Skeletal muscle tissue (tissue), 4 donors: ENCODE results near the gene CHCHD4. TPM values are rescaled to one million over a fixed set of nuclear protein-coding genes. Genes with fewer than 3 reads are reported as not detected.
"Not testable (repeated sequence)": the region's sequence is repeated elsewhere in the genome, so short reads cannot be mapped to it uniquely, and the experiment has no call there.

ENCODE experiments used
- H3K27ac ChIP-seq: one replicate; pipeline ENCODE4 v1.7.0; 2013; ENCODE audit warnings: mild to moderate bottlenecking, low read depth, low read length, inconsistent platforms
- H3K27me3 ChIP-seq, 3 donors: one replicate each; pipeline ENCODE4 v1.7.0; 2013; ENCODE audit warnings: low read length in 3 of 3; ENCODE audit not compliant: control insufficient read depth in 3 of 3, insufficient read depth in 3 of 3
- H3K36me3 ChIP-seq, 3 donors: one replicate each; pipeline ENCODE4 v1.7.0; 2013; ENCODE audit warnings: low read length in 3 of 3; ENCODE audit not compliant: control insufficient read depth in 3 of 3, insufficient read depth in 3 of 3
- H3K4me1 ChIP-seq, 3 donors: one replicate each; pipeline ENCODE4 v1.7.0; 2013; ENCODE audit warnings: low read length in 3 of 3, mild to moderate bottlenecking in 3 of 3; ENCODE audit not compliant: control insufficient read depth in 3 of 3, insufficient read depth in 3 of 3
- H3K4me3 ChIP-seq, 3 donors: one replicate each; pipeline ENCODE4 v1.7.0; 2013; ENCODE audit warnings: low read length in 3 of 3
- H3K9ac ChIP-seq, 3 donors: one replicate each; pipeline ENCODE4 v1.7.0; 2013; ENCODE audit warnings: low read length in 3 of 3, mild to moderate bottlenecking in 3 of 3, moderate library complexity in 2 of 3, low read depth in 1 of 3
- H3K9me3 ChIP-seq, 3 donors: one replicate each; pipeline ENCODE4 v1.7.0; 2013; ENCODE audit warnings: low read length in 3 of 3; ENCODE audit not compliant: control insufficient read depth in 3 of 3
- total RNA-seq: library from RNA; depleted of rRNA; stranded (reverse); fragments of >200 nt; gene quantifications from one replicate; pipeline ENCODE4 v1.2.3, GENCODE V29; 2014
- donor health status: Osteomylitis.

Gene CHCHD4
- total RNA-seq, 1 donor from 2014 or later = 12.5 TPM

DNA sequence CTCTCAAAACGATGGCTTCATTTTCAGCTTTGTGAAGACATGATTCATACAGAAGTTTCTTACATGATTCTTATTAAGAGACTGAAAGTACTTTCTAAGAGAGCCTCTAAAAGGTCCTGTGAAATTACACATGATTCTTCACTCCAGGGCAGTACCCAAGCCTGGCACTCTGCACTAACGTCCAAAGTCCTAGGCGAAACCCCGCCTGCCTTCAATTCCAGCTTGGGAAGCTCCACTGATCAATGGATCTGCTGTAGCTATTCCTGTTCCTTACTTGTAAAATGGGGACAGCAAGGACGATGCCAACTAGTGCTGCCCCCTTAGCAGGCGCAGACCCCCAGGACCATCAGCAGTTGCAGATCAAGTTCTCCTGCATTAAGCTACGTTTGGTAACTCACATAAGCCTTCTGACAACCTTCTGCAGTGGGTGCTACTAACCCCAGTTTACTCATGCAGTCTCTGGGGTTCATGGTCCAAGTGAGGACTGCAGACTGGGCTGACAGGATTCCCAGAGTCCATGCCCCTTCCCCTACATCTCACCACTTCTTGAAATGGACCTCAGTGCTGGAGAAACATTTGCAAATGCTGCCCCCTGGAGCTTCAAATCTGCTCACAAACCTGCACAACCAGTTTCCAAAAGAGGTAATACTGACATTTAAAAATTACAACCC is 10.6 kb downstream of the CHCHD4 start:
- no peaks in the 10 kb centered on the region for H3K27me3 ChIP-seq
- no peaks in the 10 kb centered on the region for H3K9me3 ChIP-seq
- peaks cover 37 to 57% (median 39%) of the 10 kb centered on the region in 3 donors for H3K36me3 ChIP-seq
- H3K27ac ChIP-seq = no peak overlapping the region
- no peak overlapping the region for H3K4me3 ChIP-seq
- no peak overlapping the region for H3K9ac ChIP-seq
- H3K4me1 ChIP-seq = peaks cover 0 to 4% (median 0%) of the 10 kb centered on the region in 3 donors

DNA sequence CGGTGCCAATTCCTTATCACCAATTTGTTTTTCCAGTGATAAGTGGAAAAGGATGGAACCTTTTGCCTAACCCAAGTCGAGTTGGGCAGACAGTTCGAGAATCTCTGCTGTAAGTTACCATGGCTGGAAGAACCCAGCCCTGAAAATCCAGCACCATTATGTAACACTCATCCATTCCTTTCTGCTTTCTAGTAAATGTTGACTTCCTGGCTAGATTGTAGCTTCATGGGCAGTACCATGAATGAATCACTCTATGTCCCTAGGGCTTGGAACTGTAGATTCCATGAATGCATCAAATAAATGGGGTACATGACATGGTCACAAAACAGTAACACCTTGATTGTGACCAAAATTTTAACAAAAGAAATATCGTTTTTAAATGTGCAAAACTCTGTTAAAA is 14.0 kb downstream of the CHCHD4 start:
- H3K27me3 ChIP-seq = no peaks in the 10 kb centered on the region
- H3K36me3 ChIP-seq = peaks cover 27 to 45% (median 31%) of the 10 kb centered on the region in 3 donors
- H3K9me3 ChIP-seq = no peaks in the 10 kb centered on the region
- H3K27ac ChIP-seq = no peak overlapping the region
- H3K4me3 ChIP-seq = no peak overlapping the region
- no peak overlapping the region for H3K9ac ChIP-seq
- no peaks in the 10 kb centered on the region for H3K4me1 ChIP-seq

DNA sequence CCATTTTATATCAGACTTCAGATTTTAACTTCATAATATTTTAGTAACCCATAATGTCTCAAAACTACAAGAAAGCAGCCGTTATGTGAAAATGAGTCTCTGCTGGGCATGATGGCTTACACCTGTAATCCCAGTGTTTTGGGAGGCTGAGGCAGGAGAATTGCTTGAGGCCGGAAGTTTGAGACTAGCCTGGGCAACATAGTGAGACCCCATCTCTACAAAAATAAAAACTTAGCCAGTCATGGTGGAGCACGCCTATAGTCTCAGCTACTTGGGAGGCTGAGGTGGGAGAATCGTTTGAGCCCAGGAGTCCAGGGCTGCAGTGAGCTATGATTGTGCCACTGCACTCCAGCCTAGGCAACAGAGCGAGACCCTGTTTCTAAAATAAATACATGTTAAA is 14.8 kb downstream of the CHCHD4 start:
- not testable (repeated sequence) for H3K27ac ChIP-seq, H3K27me3 ChIP-seq
- H3K36me3 ChIP-seq = peaks cover 19 to 36% (median 23%) of the 10 kb centered on the region in 3 donors

DNA sequence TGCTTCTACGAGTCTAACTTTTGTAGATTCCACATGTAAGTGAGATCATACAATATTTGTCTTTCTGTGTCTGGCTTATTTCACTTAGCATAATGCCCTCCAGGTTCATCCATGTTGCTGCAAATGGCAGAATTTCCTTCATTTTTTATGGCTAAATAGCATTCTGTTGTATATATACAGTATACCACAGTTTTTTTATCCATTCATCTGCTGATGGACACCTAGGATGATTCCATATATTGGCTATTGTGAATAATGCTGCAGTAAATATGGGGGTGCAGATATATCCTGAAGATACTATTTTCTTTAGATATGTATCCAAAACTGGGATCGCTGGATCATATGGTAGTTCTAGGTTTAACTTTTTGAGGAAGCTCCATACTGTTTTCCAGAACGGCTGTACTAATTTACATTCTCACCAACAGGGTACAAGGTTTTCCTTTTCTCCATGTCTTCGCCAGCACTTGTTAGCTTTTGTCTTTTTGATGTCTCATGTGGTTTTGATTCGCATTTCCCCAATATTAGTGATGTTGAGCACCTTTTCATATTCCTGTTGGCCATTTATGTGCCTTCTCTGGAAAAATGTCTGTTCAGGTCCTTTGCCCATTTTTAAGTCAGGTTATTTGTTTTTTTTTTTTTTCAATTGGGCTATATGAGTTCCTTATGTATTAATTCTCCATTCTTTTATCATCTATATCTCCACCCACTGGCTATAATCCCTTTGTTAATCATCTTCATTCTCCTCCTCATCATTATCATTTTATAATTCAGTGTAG is 26.9 kb downstream of the CHCHD4 start:
- Histone ChIP-seq H3K27me3 (no peaks in the 10 kb centered on the region), H3K9ac (no peak overlapping the region), H3K9me3 (no peaks in the 10 kb centered on the region), H3K4me1 (no peaks in the 10 kb centered on the region), H3K36me3 (no peaks in the 10 kb centered on the region), H3K27ac (no peak overlapping the region), H3K4me3 (no peak overlapping the region)

More for the DNA sequence above, 14.8 kb downstream of the CHCHD4 start:
- not testable (repeated sequence) for H3K9ac ChIP-seq, H3K4me1 ChIP-seq, H3K9me3 ChIP-seq, H3K4me3 ChIP-seq

DNA sequence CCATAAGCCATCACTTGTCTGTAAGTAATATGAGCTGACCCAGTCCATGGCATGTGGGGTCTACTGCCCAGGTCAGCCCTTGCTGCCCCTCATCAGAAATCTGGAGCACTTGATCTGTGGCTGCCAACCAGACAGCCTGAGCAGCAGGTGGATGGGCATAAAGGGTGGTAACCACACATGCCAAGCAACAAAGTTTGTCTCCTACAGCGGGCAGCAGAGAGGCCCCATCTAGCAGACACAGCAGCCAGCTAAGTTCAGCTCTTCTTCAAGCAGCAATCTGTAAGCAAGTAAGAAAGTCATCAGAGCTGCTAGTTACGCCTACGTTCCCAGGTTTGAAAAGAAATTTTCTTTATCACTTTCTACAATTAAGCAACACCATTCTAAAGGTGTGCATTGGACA is 27.9 kb downstream of the CHCHD4 start:
- H3K4me3 ChIP-seq = no peak overlapping the region
- H3K9ac ChIP-seq = no peak overlapping the region
- no peaks in the 10 kb centered on the region for H3K9me3 ChIP-seq
- no peaks in the 10 kb centered on the region for H3K27me3 ChIP-seq
- H3K4me1 ChIP-seq = no peaks in the 10 kb centered on the region
- H3K27ac ChIP-seq = no peak overlapping the region
- H3K36me3 ChIP-seq = no peaks in the 10 kb centered on the region

DNA sequence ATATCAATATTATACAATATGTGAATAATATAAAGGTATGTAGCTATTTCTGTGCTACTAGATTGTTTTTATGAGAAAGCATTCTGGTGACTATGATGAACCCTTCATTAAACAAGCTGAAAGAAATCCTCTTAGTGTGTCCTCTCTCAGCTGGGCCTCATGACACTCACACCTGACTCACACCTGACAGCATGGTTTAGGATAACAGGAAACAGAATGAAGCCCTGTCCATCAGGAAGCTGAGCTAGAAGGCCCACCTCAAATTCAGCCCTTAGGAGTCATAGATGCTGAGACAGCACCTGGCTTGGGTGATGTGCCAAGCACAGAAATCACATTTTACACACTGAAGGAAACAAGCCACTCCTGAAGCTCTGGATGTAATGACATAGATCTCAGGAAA is 30.8 kb downstream of the CHCHD4 start:
- Histone ChIP-seq H3K4me1 (no peaks in the 10 kb centered on the region), H3K27me3 (no peaks in the 10 kb centered on the region), H3K9ac (no peak overlapping the region), H3K27ac (no peak overlapping the region), H3K9me3 (peaks cover 0 to 2% (median 0%) of the 10 kb centered on the region in 3 donors), H3K4me3 (no peak overlapping the region), H3K36me3 (no peaks in the 10 kb centered on the region)

DNA sequence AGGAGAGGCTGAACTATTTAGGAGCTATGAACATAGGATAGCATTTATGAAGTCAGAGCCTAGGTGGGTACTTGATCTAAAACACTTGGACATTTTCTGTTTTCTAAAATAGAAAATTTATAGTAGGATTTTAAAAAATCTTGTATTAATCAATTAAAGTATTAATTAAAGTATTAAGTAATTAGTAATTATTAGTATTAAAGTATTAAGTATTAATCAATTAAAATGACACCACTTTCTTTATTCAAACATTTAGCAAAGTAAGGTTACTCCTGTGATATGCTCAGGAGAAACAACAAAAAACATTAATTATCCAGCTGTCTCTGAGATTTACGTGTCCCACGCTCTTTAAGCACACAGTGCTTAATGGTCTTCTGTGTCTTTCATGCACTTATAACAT is 32.2 kb downstream of the CHCHD4 start:
- no peak overlapping the region for H3K9ac ChIP-seq
- no peak overlapping the region for H3K4me3 ChIP-seq
- no peaks in the 10 kb centered on the region for H3K27me3 ChIP-seq
- no peaks in the 10 kb centered on the region for H3K36me3 ChIP-seq
- no peaks in the 10 kb centered on the region for H3K4me1 ChIP-seq
- no peak overlapping the region for H3K27ac ChIP-seq
- H3K9me3 ChIP-seq = peaks cover 0 to 2% (median 0%) of the 10 kb centered on the region in 3 donors

DNA sequence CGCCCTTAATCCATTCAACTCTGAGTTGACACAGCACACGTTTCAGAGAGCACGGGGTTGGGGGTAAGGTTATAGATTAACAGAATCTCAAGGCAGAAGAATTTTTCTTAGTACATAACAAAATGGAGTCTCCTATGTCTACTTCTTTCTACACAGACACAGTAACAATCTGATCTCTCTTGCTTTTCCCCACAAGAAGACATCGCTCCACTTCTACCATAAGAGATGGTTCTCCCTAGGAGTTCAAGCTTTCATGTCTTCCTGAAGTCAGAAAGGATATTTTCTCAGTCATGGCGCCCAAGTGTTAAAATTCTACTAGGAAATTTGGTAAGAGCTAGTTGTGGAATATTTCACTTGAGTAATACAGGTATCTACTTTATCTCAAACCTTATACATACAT is 32.7 kb downstream of the CHCHD4 start:
- not testable (repeated sequence) for H3K36me3 ChIP-seq, H3K4me1 ChIP-seq, H3K4me3 ChIP-seq

DNA sequence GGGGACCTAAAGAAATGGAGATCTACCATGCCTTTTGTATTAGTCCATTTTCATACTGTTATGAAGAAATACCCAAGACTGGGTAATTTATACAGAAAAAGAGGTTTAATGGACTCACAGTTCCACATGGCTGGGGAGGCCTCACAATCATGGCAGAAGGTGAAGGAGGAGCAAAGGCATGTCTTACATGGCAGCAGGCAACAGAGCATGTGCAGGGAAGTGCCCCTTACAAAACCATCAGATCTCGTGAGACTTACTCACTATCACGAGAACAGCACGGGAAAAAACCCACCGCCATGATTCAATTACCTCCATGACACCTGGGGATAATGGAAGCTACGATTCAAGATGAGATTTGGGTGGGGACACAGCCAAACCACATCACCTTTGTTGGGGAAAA is 37.2 kb downstream of the CHCHD4 start:
- not testable (repeated sequence) for H3K4me3 ChIP-seq, H3K9me3 ChIP-seq, H3K27me3 ChIP-seq, H3K9ac ChIP-seq, H3K4me1 ChIP-seq, H3K27ac ChIP-seq, H3K36me3 ChIP-seq

More for the DNA sequence above, 32.7 kb downstream of the CHCHD4 start:
- not testable (repeated sequence) for H3K9me3 ChIP-seq, H3K27me3 ChIP-seq, H3K9ac ChIP-seq, H3K27ac ChIP-seq

DNA sequence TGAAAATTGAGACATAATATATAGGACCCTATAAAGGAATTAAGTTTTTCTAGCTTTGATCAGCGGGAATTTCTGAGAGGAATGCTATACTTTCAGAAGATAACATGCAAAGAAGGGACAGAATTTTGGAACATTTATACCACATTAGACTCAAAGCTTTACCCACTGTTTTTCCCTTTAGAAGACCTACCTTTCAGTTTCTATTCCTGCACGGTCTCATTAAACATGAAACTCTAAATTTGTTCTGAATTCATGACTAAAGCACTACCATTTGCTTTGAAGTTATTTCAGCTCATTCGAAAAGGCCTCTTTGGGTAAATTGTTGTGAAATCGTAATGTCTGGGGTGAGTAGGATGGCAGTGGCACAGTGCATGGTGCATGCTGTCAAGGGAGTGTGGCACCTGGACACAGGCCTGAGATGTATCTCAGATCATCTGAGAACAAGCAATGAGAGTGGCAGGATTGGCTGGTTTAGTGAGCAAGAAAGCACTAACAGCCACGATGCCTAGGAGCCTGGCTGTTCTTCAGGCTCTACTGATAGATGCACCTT is 42.5 kb downstream of the CHCHD4 start:
- no peaks in the 10 kb centered on the region for H3K36me3 ChIP-seq
- H3K9ac ChIP-seq = no peak overlapping the region
- H3K9me3 ChIP-seq = no peaks in the 10 kb centered on the region
- no peak overlapping the region for H3K27ac ChIP-seq
- H3K4me3 ChIP-seq = no peak overlapping the region
- no peaks in the 10 kb centered on the region for H3K27me3 ChIP-seq
- H3K4me1 ChIP-seq = no peaks in the 10 kb centered on the region
